GM12865 (cell line): Measurements from ENCODE around the gene ZNF419.
"Not testable (repeated sequence)": the region's sequence is repeated elsewhere in the genome, so short reads cannot be mapped to it uniquely, and the experiment has no call there.

Experiments
- DNase-seq: peaks from one replicate; pipeline ENCODE4 v3.0.0; 2010; ENCODE audit warnings: low read depth
- H3K4me3 ChIP-seq: 2 replicates; pipeline ENCODE4 v1.5.1; 2011; ENCODE audit warnings: mild to moderate bottlenecking, low read depth, low read length, control low read depth
- CTCF ChIP-seq: IDR thresholded peaks from 2 replicates; pipeline ENCODE4 v1.5.1; 2011; ENCODE audit warnings: low read length, control low read depth, low read depth, inconsistent platforms; ENCODE audit not compliant: insufficient read depth; ENCODE audit errors: missing control alignments

Gene ZNF419

GRCh38 chr19:57465680-57466381, 21.7 kb upstream of the ZNF419 start:
- no peak overlapping the region for H3K4me3 ChIP-seq
- peak; percentile 62 for DNase-seq
- TF ChIP-seq CTCF = peak; percentile 46

DNA sequence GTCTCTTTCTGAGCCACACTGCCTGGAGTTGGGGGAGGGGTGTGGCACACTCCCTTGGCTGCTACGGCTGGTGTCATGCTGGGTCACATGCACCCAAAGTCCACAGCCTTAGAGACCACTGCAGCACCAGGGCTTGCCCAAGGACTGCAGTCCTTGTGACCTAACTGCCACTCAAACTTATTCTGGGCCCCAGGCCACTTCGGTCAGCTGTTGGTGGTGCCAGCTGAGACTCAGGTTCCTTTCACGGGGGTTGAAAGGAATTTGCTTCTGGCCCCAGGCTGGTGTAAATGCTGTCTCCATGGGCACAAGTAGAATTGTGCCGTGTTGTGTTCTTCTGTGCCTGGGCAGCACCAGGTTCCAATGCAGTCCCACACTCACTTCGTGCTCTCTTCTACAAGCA, 21.1 kb upstream of the ZNF419 start:
- TF ChIP-seq CTCF = no peak
- DNase-seq = no peak
- H3K4me3 ChIP-seq = no peak overlapping the region

GRCh38 chr19:57473646-57474045, 13.9 kb upstream of the ZNF419 start:
- no peak for TF ChIP-seq CTCF
- peak; percentile 5 for DNase-seq

DNA sequence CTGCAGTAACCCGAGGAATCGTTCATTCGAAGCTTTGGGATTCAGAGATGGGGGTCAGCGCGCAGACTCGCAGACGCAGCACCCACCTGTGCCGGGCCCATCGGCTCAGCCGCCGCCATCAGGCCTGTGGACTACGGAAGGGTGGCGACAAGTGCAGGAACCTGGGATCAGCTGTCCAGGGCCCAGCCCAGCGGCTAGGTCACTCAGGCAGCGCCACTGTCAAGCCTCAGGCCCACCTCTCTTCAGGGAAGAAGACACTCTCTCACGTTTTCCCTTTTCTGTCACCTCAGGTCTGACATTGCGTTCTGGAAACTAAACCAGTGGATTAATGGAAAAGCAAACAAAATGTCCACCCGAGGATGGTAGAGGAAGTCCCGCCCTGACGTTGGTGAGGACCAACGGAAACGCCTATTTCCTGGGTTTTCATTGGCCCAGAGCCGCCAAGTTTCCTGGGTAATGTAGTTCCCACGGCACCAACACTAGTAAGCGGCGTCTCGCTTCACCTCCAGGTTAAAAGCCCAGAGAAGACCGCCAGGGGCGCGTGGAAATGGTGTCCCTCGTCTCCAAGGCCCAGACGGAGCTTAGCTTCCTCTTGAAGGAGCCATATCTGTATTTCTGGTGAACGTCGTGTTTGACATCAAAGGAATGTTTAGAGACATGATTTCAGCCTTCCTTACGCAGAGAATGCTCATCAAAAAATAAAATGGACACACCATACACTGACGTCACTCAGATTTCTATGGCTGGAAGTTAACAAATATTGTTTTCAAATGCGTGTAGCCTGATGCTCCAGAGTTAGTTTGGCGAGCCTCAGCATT, 10.2 kb upstream of the ZNF419 start, which contains the start of gene ZNF772:
ZNF772 (minus strand) TSS at position 376 of the 818 bp plus-strand sequence; CDS start at position 119, 257 bp downstream.
- H3K4me3 ChIP-seq = peak within 1 kb of the TSS; percentile 63
- peak; percentile 67 for TF ChIP-seq CTCF
- peak; percentile 94 for DNase-seq

More at GRCh38 chr19:57473646-57474045, 13.9 kb upstream of the ZNF419 start:
- H3K4me3 ChIP-seq = no peak overlapping the region

DNA sequence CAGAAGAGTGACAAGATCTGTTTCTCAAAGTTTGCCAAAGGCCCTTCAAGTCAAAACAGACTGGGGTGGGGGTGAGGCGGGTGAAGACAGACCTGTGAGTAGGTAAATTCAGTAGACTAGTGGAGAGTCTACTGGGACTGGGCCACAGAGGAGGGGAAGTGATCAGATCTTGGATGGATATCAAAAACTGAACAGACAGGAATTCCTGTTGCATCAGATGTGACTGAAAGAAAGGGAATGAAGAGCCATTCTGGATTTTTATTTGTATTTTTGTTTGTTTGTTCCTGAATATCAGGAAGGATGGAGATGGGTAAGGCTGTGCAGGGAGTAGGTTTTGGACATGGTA, 722 bp downstream of the ZNF419 start:
- not testable (repeated sequence) for DNase-seq
- H3K4me3 ChIP-seq = peak overlapping the region; percentile 32; the same call in 1 of the 2 replicates

DNA sequence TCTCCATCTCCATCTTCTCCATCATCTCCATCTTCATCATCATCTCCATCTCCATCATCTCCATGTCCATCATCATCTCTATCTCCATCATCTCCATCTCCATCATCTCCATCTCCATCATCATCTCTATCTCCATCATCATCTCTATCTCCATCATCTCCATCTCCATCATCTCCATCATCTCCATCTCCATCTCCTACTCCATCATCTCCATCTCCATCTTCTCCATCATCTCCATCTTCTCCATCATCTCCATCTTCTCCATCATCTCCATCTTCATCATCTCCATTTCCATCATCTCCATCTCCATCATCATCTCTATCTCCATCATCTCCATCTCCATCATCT, 11.8 kb downstream of the ZNF419 start:
- not testable (repeated sequence) for DNase-seq, H3K4me3 ChIP-seq

DNA sequence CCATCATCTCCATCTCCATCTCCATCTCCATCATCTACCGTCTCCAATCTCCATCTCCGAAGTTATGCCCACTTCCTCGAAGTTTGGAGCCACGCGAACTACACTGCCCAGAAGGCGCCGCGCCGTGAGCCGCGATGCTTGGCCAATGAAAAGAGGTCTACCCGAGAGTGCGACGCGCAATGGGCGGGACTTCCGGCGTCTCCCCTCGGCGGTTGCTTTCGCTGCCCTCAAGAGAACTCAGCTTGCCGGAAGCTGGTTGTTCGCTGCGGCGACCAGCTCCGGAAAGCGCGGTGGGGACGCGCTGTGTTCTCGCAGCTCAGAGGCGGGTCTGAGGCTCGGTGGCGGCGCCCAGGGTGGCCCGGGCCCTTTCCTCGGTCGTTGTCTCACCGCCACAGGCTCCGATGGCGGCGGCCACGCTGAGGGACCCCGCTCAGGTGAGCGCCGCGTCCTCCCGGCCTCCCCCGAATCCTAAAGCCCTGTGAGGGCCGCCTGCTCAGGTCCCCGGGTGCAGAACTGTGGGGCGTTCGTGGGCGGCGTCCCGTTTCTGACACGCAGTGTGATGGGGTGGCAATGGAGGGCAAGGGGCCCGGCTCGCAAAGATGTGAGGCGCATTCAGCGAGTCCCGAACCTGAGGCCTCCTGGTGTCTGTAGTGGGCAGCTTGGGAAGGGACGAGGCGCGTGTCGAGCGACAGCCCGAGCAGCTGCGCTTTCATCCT, 12.3 kb downstream of the ZNF419 start, which contains the start of gene ZNF773:
ZNF773 (plus strand) TSS at position 259 of the 716 bp plus-strand sequence; CDS start at position 402, 143 bp downstream.
- DNase-seq = peak; percentile 98
- H3K4me3 ChIP-seq = peak within 1 kb of the TSS; percentile 73

GRCh38 chr19:57500400-57500799, 12.8 kb downstream of the ZNF419 start:
- not testable (repeated sequence) for DNase-seq
- peak overlapping the region; percentile 54 for H3K4me3 ChIP-seq
